Hippocampal formation (tissue), 2 donors: ENCODE results near the gene TENM4.
"Not testable (repeated sequence)": the region's sequence is repeated elsewhere in the genome, so short reads cannot be mapped to it uniquely, and the experiment has no call there.

Source experiments
- DNase-seq, 2 donors: peaks; one replicate each; lab custom pipeline; 2025; lab: John Stamatoyannopoulos, UW

Gene TENM4

DNA sequence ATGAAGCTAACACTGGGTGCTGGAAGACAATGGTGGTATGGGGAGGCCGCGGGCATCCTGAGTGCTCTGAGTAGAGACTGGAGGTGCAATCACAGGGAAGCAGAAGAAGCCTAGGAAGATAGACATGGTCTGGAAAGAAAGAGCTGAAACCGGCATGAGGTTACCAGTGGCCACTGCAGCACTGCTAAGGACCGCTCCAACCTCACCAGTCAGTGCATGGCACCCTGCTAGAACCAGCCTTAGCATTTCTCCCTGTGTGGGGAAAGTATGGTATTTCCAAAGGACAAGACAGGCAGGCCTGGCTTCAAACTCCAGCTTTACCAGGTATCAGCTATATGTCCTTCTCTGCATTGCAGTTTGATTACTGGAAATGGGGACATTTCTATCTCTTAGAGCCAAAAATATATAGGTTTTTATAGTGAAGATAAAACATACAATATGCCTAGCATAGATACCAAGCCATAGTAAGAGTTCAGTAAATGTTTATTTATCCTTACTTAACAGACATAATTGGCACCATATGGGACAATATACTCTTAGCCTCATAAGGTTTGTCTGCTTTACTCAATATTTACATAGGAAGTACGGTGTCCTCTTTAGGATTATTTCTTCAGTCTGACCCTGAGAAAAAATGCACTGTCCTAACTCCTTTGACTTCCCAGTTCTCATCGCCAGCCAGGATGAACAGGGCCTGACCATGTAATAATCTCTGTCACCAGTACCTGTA lies 231.1 kb downstream of the TENM4 start:
- DNase-seq = no peak

- DNase-seq = no peak
Measured at GRCh38 chr11:79208126-79208525, 232.7 kb downstream of the TENM4 start.

GRCh38 chr11:79206951-79207350 lies 233.9 kb downstream of the TENM4 start:
- no peak for DNase-seq

- no peak for DNase-seq
Measured at GRCh38 chr11:79205786-79206185, 235.0 kb downstream of the TENM4 start.

DNA sequence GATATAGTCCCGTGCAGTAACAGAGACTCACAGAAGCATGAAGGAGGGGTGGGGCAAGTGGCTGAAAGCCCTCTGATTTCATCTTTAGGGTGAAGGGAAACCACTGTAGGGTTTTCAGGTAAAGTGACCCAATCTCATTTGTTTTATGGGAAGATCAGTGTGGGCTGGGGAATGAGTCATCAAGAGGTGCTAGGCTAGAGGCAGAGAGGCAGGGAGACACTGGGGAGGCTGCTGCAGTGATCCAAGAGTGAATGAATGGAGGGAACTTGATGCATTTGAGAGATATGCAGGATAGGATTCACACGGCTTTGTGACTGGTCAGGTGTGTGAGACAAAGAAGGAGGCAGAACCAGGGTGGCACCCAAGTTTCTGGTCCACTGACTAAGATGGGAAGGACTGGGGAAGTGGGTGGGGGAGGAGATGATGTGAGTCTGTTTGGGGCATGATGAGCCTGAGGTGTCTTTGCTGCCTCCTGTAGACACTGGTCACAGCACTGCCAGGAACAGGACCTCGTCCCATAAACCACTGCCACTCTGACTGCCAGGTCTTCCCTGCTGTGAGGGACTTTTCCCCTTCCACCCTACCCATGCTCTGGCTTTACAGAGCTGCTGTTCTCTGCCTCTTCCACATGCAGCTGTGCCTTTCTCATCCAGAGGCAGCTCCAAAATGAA lies 239.0 kb downstream of the TENM4 start:
- DNase-seq = no peak

- DNase-seq = no peak
Measured at GRCh38 chr11:79200398-79201070, 240.3 kb downstream of the TENM4 start.

- DNase-seq = no peak
Measured at GRCh38 chr11:79199729-79200354, 241.0 kb downstream of the TENM4 start.

DNA sequence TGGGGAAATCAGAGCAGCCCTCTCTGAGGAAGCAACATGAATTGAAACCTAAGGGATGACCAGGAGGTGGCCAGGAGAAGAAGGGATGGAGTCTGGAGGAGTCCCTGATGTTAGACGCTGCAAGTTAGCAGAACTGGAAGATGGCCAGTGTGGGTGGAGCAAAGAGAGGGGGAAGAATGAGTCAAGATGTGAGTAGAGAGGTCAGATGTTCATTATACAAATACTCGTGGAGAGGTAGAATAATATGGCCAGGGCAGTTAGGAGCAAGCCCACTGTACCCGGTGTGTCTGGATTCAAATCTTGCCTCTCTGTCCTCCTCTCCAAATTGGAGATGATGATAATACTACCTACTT lies 242.0 kb downstream of the TENM4 start:
- DNase-seq = no peak

GRCh38 chr11:79198203-79198897 lies 242.5 kb downstream of the TENM4 start:
- DNase-seq = no peak

DNA sequence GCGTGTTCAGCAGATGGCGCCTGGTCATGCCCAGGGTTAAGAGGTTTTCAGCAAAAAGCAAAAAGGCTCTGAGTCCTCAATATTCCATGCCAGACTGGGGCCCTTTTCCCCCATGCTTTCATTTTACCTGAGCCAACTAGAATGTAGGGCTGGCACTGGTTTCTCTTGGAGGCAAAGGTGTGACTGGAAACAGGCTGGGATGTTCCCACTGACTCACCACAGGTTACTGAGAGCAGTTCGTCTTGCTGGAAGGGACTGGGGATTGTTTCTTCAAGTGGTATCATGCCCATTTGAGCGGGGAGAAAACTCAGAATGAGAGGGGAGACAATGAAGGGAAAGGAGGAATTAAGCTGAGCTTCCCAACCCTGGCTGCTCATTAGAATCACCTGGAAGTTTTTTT lies 243.9 kb downstream of the TENM4 start:
- no peak for DNase-seq

DNA sequence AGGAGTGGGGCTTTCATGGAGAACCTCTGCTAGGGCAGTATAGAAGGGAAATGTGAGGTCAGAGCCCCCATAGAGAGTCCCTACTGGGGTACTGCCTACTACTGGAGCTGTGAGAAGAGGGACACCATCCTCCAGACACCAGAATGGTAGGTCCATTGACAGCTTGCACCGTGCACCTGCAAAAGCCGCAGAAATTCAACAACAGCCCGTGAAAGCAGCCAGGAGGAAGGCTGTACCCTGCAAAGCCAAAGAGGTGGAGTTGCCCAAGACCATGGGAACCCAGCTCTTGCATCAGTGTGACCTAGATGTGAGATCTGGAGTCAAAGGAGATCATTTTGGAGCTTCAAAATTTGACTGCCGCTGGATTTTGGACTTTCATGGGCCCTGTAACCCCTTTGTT lies 245.6 kb downstream of the TENM4 start:
- DNase-seq = no peak

GRCh38 chr11:79193663-79194310 lies 247.0 kb downstream of the TENM4 start:
- DNase-seq = no peak

DNA sequence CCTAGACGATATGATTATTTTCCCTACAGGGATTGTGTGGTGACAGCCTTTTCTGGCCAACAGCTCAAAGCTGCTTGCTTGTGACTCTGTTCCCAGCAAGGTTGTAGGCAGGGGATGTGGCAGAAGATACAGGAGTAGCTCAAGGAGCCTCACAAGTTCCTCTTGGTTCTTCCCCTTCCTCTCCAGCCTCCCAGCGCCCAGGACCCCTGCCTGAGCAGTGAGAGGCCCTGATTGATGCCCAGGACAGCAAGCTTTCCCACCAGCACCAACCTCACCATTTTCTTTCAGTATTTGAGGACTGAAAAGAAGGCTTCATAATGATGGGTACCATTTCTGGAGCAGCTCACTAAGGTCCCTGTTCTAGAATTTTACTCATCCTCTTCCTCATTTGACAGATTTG lies 248.0 kb downstream of the TENM4 start:
- no peak for DNase-seq

DNA sequence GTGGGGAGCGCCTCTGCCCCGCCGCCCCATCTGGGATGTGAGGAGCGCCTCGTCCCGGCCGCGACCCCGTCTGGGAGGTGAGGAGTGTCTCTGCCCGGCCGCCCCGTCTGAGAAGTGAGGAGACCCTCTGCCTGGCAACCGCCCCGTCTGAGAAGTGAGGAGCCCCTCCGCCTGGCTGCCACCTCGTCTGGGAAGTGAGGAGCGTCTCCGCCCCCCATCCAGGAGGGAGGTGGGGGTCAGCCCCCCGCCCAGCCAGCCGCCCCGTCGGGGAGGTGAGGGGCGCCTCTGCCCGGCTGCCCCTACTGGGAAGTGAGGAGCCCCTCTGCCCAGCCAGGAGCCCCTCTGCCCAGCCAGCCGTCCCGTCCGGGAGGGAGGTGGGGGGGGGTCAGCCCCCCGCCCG lies 249.1 kb downstream of the TENM4 start:
- not testable (repeated sequence) for DNase-seq

GRCh38 chr11:79190553-79190952 lies 250.3 kb downstream of the TENM4 start:
- not testable (repeated sequence) for DNase-seq

GRCh38 chr11:79189601-79190000 lies 251.2 kb downstream of the TENM4 start:
- no peak for DNase-seq

DNA sequence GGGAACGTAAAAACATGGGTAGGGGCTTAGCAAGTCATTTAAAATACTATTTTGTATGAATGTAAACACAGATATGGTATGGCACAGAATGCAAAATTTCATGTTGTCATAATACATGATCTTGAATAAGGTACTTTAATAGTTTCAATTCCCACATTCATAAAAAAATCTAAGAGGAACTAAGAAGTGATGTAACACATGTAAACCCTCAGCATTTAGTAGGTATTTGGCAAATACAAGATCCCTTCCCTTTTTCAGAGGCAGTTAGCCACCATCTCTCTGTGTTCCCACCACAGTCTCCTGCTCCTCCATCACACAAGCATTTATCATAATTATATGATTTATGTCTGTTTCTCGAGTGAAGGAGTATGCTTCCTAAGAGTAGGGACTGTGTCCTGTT lies 251.8 kb downstream of the TENM4 start:
- DNase-seq = no peak

DNA sequence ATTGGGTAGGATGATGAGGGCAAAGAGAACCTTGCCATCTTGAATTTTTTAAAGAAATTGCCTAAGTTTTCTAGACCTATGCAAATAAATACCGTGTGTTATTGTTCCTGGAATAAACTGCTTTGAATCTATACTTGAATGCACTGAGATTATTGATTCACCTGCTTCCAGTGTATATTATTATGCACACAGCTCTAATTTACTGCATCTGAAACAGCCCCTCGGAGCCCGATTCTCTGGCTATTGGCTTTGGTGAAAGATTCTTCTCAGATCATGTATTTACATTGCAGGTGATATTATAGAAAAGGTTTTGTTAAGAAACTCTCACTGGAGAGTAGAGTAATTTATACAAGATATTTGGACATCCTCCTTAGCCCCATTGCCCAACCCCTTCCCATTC lies 254.2 kb downstream of the TENM4 start:
- no peak for DNase-seq

DNA sequence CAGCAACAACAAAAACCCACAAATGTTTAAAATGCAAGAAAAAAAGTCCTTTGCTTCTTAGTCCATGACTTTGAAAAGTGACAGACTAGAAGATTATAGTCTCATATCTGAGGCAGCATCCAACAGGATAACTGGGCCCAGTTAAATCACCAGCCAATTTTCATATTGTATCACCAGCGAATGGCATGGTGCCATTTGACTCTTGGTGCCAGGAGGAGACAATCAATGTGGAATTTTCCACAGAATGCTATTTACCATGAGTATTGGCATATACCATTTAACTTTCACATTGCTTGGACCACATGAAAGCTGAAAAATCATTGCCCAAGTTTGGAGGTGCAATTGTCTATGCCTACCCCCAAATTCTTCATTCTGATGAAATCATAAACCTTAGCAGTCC lies 255.5 kb downstream of the TENM4 start:
- no peak for DNase-seq

DNA sequence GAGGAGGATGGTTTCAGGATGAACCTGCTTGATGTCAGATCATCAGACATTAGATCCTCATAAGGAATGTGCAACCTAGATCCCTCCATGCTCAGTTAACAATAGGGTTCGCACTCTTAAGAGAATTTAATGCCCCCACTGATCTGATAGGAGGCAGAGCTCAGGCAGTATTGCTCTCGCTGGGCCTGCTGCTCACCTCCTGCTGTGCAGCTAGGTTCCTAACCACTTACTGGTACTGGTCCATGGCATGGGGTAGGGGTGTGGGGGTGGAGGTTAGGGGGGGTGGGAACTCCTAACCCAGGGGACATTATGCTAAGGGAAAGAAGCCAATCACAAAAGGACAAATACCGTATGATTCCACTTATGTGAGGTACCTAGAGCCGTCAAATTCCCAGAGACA lies 256.5 kb downstream of the TENM4 start:
- DNase-seq = no peak

DNA sequence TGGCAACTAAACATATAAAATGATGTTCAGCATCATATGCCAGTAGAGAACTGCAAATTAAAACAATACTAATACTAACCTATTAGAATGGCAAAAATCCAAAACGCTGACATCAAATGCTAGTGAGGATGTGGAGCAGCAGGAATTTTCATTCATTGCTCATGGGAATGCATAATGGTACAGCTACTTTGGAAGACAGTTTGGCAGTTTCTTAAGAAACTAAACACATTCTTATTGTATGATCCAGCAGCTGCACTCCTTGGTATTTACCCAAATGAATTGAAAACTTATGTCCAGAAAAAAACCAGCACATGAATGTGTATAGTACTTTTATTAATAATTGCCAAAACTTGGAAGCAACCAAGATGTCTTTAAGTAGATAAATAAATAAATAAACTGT lies 258.0 kb downstream of the TENM4 start:
- DNase-seq = no peak

GRCh38 chr11:79179087-79179486 lies 261.7 kb downstream of the TENM4 start:
- DNase-seq = no peak
